ENCODE measurements around the gene DNAJA2. TPM values are rescaled to one million over a fixed set of nuclear protein-coding genes. Genes with fewer than 3 reads are reported as not detected.
"Not testable (repeated sequence)": the region's sequence is repeated elsewhere in the genome, so short reads cannot be mapped to it uniquely, and the experiment has no call there.

Gene DNAJA2
- total and polyA plus RNA-seq, 8 donors: 13.0 to 26.6 (median 21.7) TPM

DNA sequence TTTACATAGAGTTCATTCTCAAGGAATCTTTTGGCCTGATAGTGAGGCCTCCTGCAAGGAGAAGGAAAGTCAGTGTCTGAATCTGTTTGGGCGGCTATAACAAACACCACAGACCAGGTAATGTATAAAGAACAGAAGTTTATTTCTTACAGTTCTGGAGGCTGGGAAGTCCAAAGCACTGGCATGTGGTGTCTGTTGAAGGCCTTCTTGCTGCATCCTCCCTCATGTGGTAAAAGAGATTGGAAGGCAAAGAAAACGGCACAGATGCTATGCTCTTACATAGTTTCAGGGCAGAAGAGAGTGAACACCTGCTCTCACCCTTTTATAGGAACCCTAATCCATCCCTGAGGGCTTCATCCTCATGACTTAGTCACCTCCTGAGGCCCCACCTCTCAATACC lies 31.2 kb upstream of the DNAJA2 start:
- TF ChIP-seq, protein P1, sequence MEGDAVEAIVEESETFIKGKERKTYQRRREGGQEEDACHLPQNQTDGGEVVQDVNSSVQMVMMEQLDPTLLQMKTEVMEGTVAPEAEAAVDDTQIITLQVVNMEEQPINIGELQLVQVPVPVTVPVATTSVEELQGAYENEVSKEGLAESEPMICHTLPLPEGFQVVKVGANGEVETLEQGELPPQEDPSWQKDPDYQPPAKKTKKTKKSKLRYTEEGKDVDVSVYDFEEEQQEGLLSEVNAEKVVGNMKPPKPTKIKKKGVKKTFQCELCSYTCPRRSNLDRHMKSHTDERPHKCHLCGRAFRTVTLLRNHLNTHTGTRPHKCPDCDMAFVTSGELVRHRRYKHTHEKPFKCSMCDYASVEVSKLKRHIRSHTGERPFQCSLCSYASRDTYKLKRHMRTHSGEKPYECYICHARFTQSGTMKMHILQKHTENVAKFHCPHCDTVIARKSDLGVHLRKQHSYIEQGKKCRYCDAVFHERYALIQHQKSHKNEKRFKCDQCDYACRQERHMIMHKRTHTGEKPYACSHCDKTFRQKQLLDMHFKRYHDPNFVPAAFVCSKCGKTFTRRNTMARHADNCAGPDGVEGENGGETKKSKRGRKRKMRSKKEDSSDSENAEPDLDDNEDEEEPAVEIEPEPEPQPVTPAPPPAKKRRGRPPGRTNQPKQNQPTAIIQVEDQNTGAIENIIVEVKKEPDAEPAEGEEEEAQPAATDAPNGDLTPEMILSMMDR (IDR thresholded peaks at IDR 0.05): no peak
- H3K9me3 ChIP-seq: no peaks in the 10 kb centered on the region
- H3K4me3 ChIP-seq: no peak overlapping the region
- DNase-seq: no peak
- intact Hi-C loops (cut with DNase I): no loop called here
- no peaks in the 10 kb centered on the region for H3K27me3 ChIP-seq
- no peaks in the 10 kb centered on the region for H3K4me1 ChIP-seq
- H3K36me3 ChIP-seq: no peaks in the 10 kb centered on the region
- ATAC-seq: no peak
- 90 to 93% methylated on average over 2 of the region's 2 CpGs for WGBS, 2 donors
- H3K27ac ChIP-seq: no peak overlapping the region
- FAIRE-seq: no peak

DNA sequence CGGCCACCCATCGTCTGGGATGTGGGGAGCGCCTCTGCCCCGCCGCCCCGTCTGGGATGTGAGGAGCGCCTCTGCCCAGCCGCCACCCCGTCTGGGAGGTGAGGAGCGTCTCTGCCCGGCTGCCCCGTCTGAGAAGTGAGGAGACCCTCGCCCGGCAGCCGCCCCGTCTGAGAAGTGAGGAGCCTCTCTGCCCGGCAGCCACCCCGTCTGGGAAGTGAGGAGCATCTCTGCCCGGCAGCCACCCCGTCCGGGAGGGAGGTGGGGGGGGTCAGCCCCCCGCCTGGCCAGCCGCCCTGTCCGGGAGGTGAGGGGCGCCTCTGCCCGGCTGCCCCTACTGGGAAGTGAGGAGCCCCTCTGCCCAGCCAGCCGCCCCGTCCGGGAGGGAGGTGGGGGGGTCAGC lies 26.6 kb upstream of the DNAJA2 start:
- ATAC-seq; H3K4me3 ChIP-seq; intact Hi-C loops (cut with DNase I); H3K27ac ChIP-seq; H3K4me1 ChIP-seq; H3K9me3 ChIP-seq; H3K36me3 ChIP-seq; FAIRE-seq; H3K27me3 ChIP-seq: not testable (repeated sequence)
- DNase-seq: peak in 1 of 6 donors; percentile 50
- WGBS, 2 donors: 96% methylated on average over 10 to 24 of the region's 29 CpGs

DNA sequence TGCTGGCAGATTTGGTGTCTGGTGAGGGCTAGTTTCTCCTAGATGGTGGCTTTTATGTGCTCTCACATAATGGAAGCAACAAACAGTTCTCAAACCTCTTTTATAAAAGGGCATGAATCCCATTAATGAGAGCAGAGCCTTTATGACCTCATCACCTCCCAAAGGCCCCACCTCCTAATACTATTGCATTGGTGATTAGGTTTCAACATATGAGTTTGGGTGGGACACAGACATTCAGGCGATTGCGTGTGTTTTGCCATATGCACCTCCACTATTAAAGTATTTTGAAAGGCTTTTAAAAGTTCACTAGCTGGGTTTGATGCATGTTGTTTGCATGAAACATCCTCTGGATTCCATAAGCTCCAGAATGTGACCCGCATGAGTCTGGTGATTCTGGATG lies 24.4 kb upstream of the DNAJA2 start:
- intact Hi-C loops (cut with DNase I): no loop called here
- ATAC-seq: no peak
- no peak for DNase-seq
- H3K4me3 ChIP-seq: no peak overlapping the region
- no peaks in the 10 kb centered on the region for H3K4me1 ChIP-seq
- no peak overlapping the region for H3K27ac ChIP-seq
- no peaks in the 10 kb centered on the region for H3K36me3 ChIP-seq
- TF ChIP-seq, protein P1 (IDR thresholded peaks at IDR 0.05): no peak
- H3K9me3 ChIP-seq: no peaks in the 10 kb centered on the region
- no peak for FAIRE-seq
- H3K27me3 ChIP-seq: no peaks in the 10 kb centered on the region
- 91 to 94% methylated on average over 3 of the region's 3 CpGs for WGBS, 2 donors

DNA sequence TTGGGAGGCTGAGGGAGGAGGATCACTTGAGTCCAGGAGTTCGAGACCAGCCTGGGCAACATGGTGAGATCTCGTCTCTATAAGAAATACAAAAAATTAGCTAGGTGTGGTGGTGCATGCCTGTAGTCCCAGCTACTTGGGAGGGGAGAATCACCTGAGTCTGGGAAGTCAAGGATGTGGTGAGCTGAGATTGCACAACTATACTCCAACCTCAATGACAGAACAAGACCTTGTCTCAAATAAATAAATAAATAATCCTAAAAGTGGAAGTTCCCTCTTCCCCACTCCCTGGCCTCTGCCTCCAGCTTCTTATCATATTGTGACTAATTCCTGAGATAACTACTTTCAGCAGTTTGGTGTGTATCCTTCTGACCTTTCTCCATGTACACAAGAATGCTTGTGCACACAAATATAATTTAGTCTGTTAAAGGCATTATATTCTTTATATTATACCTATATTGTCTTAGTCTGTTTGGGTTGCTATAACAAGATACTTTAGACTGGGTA lies 23.5 kb upstream of the DNAJA2 start:
- Histone ChIP-seq H3K27me3 (no peaks in the 10 kb centered on the region), H3K36me3 (no peaks in the 10 kb centered on the region), H3K4me1 (no peaks in the 10 kb centered on the region), H3K9me3 (no peaks in the 10 kb centered on the region), H3K4me3 (no peak overlapping the region), H3K27ac (no peak overlapping the region)
- no peak for ATAC-seq
- TF ChIP-seq, protein P1 (IDR thresholded peaks at IDR 0.05): no peak
- 91 to 94% methylated on average over 2 of the region's 2 CpGs for WGBS, 2 donors
- no peak for FAIRE-seq
- intact Hi-C loops (cut with DNase I): no loop called here
- no peak for DNase-seq

DNA sequence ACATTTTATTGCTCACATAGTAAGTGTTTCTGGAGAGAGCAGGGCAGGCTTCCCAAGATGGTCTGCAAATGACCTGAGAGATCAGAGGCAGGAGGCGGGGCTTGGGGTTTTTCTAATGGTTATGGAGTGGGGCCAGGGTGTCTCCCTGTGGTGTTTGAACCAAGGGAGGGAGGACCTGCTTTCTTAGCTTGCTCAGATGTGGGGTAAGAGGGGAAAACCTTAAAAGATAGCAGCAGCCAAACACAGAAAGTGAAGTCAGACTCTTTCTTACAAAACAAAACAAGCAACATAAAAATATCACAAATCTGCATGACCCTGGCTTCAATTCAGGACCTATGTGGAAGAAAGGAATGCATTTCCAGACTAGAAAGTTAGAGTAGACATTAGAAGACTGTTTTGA lies 22.9 kb upstream of the DNAJA2 start:
- WGBS, 2 donors: 84 to 90% methylated on average over 1 of the region's 1 CpG
- H3K36me3 ChIP-seq: no peaks in the 10 kb centered on the region
- FAIRE-seq: no peak
- no peaks in the 10 kb centered on the region for H3K27me3 ChIP-seq
- TF ChIP-seq, protein P1 (IDR thresholded peaks at IDR 0.05): no peak
- no peaks in the 10 kb centered on the region for H3K9me3 ChIP-seq
- no peak for ATAC-seq
- no peaks in the 10 kb centered on the region for H3K4me1 ChIP-seq
- no peak overlapping the region for H3K4me3 ChIP-seq
- H3K27ac ChIP-seq: no peak overlapping the region
- DNase-seq: no peak
- intact Hi-C loops (cut with DNase I): no loop called here

Data from pancreas (tissue), 10 donors.